ENCODE measurements around the gene FAM170B. TPM values are rescaled to one million over a fixed set of nuclear protein-coding genes. Genes with fewer than 3 reads are reported as not detected.

Gene FAM170B
- total RNA-seq, 4 donors from 2014 or later, result not detected

DNA sequence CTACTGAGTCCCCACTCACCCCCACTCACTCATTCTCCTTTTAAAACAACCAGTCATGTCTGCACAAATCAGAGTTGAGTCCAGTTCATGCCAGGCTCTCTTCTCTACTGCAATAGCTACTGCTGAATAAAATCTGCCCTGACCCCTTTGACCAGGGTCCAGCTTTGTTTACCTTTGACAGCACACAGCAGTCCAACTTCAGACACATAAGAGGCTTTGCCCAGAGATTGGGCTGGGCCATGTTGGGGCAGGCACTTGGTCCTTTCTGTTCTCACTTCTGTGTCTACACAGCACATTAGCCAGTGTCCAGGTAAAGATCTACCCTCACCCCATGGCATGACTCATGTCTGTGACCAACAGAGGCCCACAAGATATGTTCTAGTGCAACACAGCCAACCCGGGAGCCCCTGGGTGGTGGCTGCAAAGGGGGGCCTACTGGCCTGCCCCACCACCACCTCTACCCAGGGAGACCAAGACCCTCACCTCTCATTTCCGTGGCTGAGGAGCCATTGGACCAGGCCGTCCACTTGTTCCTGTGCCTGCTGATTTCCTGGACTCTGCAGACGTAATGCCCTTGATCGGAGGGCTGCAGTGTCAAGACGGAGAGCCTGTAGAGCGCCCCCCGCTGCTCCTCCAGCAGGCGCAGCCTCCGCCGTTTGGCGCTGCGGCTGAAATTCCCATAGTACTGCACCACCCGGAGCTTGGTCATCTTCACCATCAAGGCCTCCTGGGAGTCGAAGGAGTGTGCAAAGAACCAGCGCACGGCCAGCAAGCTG is 26.5 kb downstream of the FAM170B start:
- no peak overlapping the region for H3K27ac ChIP-seq
- no peak for TF ChIP-seq POLR2A (IDR thresholded peaks at IDR 0.05)
- TF ChIP-seq, protein P1, sequence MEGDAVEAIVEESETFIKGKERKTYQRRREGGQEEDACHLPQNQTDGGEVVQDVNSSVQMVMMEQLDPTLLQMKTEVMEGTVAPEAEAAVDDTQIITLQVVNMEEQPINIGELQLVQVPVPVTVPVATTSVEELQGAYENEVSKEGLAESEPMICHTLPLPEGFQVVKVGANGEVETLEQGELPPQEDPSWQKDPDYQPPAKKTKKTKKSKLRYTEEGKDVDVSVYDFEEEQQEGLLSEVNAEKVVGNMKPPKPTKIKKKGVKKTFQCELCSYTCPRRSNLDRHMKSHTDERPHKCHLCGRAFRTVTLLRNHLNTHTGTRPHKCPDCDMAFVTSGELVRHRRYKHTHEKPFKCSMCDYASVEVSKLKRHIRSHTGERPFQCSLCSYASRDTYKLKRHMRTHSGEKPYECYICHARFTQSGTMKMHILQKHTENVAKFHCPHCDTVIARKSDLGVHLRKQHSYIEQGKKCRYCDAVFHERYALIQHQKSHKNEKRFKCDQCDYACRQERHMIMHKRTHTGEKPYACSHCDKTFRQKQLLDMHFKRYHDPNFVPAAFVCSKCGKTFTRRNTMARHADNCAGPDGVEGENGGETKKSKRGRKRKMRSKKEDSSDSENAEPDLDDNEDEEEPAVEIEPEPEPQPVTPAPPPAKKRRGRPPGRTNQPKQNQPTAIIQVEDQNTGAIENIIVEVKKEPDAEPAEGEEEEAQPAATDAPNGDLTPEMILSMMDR (IDR thresholded peaks at IDR 0.05), result no peak
- H3K27me3 ChIP-seq, result no peaks in the 10 kb centered on the region
- intact Hi-C loops (cut with DNase I; ENCODE audit: low total_unique reads), result no loop called here
- peaks cover 0 to 19% of the 10 kb centered on the region in 2 donors for H3K4me1 ChIP-seq
- no peaks in the 10 kb centered on the region for H3K9me3 ChIP-seq
- H3K36me3 ChIP-seq, result no peaks in the 10 kb centered on the region
- H3K4me3 ChIP-seq, result no peak overlapping the region
- no peak for DNase-seq

DNA sequence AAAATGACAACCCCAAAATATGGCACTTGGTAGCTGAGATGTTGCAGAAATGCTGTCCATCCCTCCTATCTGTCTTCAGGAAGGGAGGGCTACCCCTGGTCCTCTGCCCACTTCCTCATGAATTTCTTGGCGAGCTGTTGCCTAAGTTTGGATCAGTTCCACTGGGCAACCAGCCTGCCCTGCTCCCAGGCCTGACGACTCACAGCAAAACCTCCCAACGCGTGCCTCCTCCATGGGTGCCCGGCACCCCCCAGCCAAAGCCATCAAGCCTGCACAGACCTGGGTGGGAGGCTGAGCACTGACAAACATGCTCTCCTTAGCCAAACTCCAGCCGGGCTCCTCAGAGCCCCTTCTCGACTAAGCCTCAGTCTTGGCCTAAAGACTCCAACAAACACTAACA is 27.4 kb downstream of the FAM170B start:
- H3K9me3 ChIP-seq, result no peaks in the 10 kb centered on the region
- peak; percentile 29 to 51 for DNase-seq
- no peak overlapping the region for H3K4me3 ChIP-seq
- peak overlapping the region; percentile 16 to 41 for H3K27ac ChIP-seq
- no peaks in the 10 kb centered on the region for H3K36me3 ChIP-seq
- H3K4me1 ChIP-seq, result peaks cover 0 to 19% of the 10 kb centered on the region in 2 donors
- intact Hi-C loops (cut with DNase I; ENCODE audit: low total_unique reads), result no loop called here
- TF ChIP-seq, protein P1 (IDR thresholded peaks at IDR 0.05), result no peak
- no peak for TF ChIP-seq POLR2A (IDR thresholded peaks at IDR 0.05)
- no peaks in the 10 kb centered on the region for H3K27me3 ChIP-seq

DNA sequence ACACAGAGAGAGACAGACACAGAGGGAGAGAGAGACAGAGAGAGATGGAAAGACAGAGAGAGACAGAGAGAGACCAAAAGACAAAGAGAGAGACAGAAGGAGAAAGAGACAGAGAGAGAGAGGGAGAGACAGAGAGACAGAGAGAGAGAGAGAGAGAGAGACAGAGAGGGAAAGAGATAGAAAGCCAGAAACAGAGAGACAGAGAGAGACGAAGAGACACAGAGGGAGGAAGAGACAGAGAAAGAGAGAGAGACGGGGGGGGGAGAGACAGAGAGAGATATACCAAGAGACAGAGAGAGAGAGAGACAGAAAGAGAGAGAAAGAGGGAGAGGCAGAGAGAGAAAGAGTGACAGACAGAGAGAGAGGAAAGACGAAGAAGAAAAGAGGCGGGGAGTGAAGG is 28.7 kb downstream of the FAM170B start:
- no peak for DNase-seq
- Histone ChIP-seq H3K36me3 (no peaks in the 10 kb centered on the region), H3K27me3 (no peaks in the 10 kb centered on the region), H3K4me3 (no peak overlapping the region), H3K4me1 (peaks cover 0 to 19% of the 10 kb centered on the region in 2 donors), H3K27ac (no peak overlapping the region), H3K9me3 (no peaks in the 10 kb centered on the region)
- intact Hi-C loops (cut with DNase I; ENCODE audit: low total_unique reads), result no loop called here
- TF ChIP-seq, protein P1 (IDR thresholded peaks at IDR 0.05), result no peak
- no peak for TF ChIP-seq POLR2A (IDR thresholded peaks at IDR 0.05)

DNA sequence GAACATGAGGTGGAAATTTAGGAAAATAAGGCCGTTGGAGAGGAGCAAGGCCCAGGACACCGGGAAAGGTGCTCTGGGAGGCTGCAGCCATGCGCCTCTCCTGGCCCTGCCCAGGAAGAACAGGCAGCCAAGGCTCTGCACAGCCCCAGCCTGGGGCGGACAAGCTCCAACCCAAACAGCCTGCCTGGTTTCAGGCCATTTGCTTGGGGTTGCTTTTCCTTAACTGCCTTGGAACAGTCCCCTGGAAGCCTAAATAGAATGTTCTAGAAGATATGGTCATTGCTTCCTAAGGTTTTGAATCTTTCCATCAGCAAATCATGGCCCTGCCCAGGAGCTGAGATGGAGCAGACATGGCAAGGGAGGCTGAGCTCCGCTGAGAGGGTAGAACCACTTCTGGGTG is 29.5 kb downstream of the FAM170B start:
- no peak for DNase-seq
- Histone ChIP-seq H3K9me3 (no peaks in the 10 kb centered on the region), H3K36me3 (no peaks in the 10 kb centered on the region), H3K4me3 (no peak overlapping the region), H3K27ac (no peak overlapping the region), H3K4me1 (peaks cover 0 to 13% of the 10 kb centered on the region in 2 donors), H3K27me3 (no peaks in the 10 kb centered on the region)
- TF ChIP-seq POLR2A (IDR thresholded peaks at IDR 0.05), result no peak
- TF ChIP-seq, protein P1 (IDR thresholded peaks at IDR 0.05), result no peak
- intact Hi-C loops (cut with DNase I; ENCODE audit: low total_unique reads), result no loop called here

DNA sequence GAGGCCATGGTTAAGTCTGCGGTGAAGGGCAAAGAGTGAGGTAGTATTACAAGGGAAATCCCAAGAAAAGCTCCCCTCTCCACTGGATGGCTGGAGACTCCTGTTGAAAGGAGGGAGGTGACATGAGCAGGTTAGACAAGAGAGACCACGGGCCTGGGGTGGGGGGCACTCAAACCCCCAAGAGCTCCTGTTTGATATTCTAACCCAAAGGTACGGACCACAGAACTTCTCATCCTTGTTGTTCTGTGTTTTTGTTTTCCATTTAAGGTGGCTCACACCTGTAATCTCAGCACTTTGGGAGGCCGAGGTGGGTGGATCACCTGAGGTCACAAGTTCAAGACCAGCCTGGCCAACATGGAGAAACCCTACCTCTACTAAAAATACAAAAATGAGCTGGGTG is 30.1 kb downstream of the FAM170B start:
- H3K4me1 ChIP-seq, result peaks cover 0 to 13% of the 10 kb centered on the region in 2 donors
- DNase-seq, result no peak

More for the DNA sequence above, 30.1 kb downstream of the FAM170B start:
- intact Hi-C loops (cut with DNase I; ENCODE audit: low total_unique reads), result no loop called here
- TF ChIP-seq, protein P1 (IDR thresholded peaks at IDR 0.05), result no peak
- no peak for TF ChIP-seq POLR2A (IDR thresholded peaks at IDR 0.05)
- no peaks in the 10 kb centered on the region for H3K36me3 ChIP-seq
- H3K27ac ChIP-seq, result no peak overlapping the region
- no peak overlapping the region for H3K4me3 ChIP-seq
- no peaks in the 10 kb centered on the region for H3K27me3 ChIP-seq
- no peaks in the 10 kb centered on the region for H3K9me3 ChIP-seq

Data from uterus (tissue), 4 donors.